Thyroid gland (tissue), 4 donors: Measurements from ENCODE around the gene SEC14L2. TPM values are rescaled to one million over a fixed set of nuclear protein-coding genes. Genes with fewer than 3 reads are reported as not detected.
A peak's percentile ranks its signal among the peaks of the same experiment; 100 is the strongest.

Experiments
- DNase-seq, 2 donors: peaks; one replicate each; pipeline ENCODE4 v3.0.0-alpha.2; 2019
- H3K27ac ChIP-seq, 3 donors: fragments of 200-600 bp; sonication (generic); 1 replicate in 2 of 3; 2 replicates in 1 of 3; pipeline ENCODE4 v1.5.1; 2016 to 2019; ENCODE audit warnings: mild to moderate bottlenecking in 1 of 3, moderate library complexity in 1 of 3
- H3K27me3 ChIP-seq: fragments of 200-600 bp; sonication (generic); one replicate; pipeline ENCODE4 v1.5.1; 2019
- H3K36me3 ChIP-seq, 2 donors: fragments of 200-600 bp; sonication (generic); one replicate each; pipeline ENCODE4 v1.5.1; 2016 to 2019
- H3K4me1 ChIP-seq, 2 donors: fragments of 200-600 bp; sonication (generic); one replicate each; pipeline ENCODE4 v1.5.1; 2017 to 2019
- H3K4me3 ChIP-seq, 3 donors: fragments of 200-600 bp; sonication (generic); replicated peaks in 1 of 3; 1 replicate in 2 of 3; 2 replicates in 1 of 3; pipeline ENCODE4 v1.5.1; 2016; ENCODE audit warnings: mild to moderate bottlenecking in 1 of 3
- H3K9me3 ChIP-seq: fragments of 200-600 bp; sonication (generic); one replicate; pipeline ENCODE4 v1.5.1; 2017
- CTCF ChIP-seq, 6 experiments: fragments of 200-600 bp in 3 of 6; fragments of 450-650 bp in 3 of 6; sonication (generic) in 3 of 6; IDR thresholded peaks; one replicate each; pipeline ENCODE4 v1.5.1; 2016 to 2019; ENCODE audit warnings: antibody characterized with exemption in 6 of 6, mild to moderate bottlenecking in 2 of 6, inconsistent platforms in 1 of 6, moderate library complexity in 1 of 6
- POLR2A ChIP-seq, 2 donors: fragments of 450-650 bp; IDR thresholded peaks; one replicate each; pipeline ENCODE4 v1.6.1; 2017; ENCODE audit warnings: antibody characterized with exemption in 2 of 2, mild to moderate bottlenecking in 2 of 2, moderate library complexity in 1 of 2
- WGBS, 2 donors: methylation state at CpG; one replicate each; pipeline ENCODE4 v1.1.5; 2017; 5-methylcytosine and 5-hydroxymethylcytosine counted together
- intact Hi-C: fragments of 100-400 bp; cut with DNase I; formaldehyde crosslinking; loops from one replicate; pipeline ENCODE4 v1.15.1; 2023
- total RNA-seq, 4 donors: library from RNA; depleted of rRNA; stranded (reverse); fragments of >200 nt; gene quantifications; one replicate each; pipeline ENCODE4 v1.2.3, GENCODE V29; 2016

Gene SEC14L2
- total RNA-seq, 4 donors from 2014 or later = 26.6 to 59.1 (median 30.4) TPM

GRCh38 chr22:30370641-30371230 is 26.1 kb upstream of the SEC14L2 start:
- DNase-seq = no peak
- H3K4me3 ChIP-seq = no peak overlapping the region
- no peaks in the 10 kb centered on the region for H3K9me3 ChIP-seq
- 76 to 82% methylated on average over 18 to 19 of the region's 19 CpGs for WGBS, 2 donors
- no peak for TF ChIP-seq CTCF (IDR thresholded peaks at IDR 0.05)
- TF ChIP-seq POLR2A (IDR thresholded peaks at IDR 0.05) = no peak
- H3K36me3 ChIP-seq = no peaks in the 10 kb centered on the region
- no peaks in the 10 kb centered on the region for H3K27me3 ChIP-seq
- no peak overlapping the region for H3K27ac ChIP-seq
- no peaks in the 10 kb centered on the region for H3K4me1 ChIP-seq
- intact Hi-C loops = no loop called here

GRCh38 chr22:30371321-30371720 is 25.5 kb upstream of the SEC14L2 start:
- no peaks in the 10 kb centered on the region for H3K36me3 ChIP-seq
- no peaks in the 10 kb centered on the region for H3K27me3 ChIP-seq
- no peak overlapping the region for H3K4me3 ChIP-seq
- H3K4me1 ChIP-seq = no peaks in the 10 kb centered on the region
- DNase-seq = no peak
- WGBS, 2 donors = 80 to 86% methylated on average over 2 to 6 of the region's 9 CpGs
- no peaks in the 10 kb centered on the region for H3K9me3 ChIP-seq
- no peak overlapping the region for H3K27ac ChIP-seq
- intact Hi-C loops = no loop called here
- TF ChIP-seq POLR2A (IDR thresholded peaks at IDR 0.05) (no peak), CTCF (IDR thresholded peaks at IDR 0.05) (no peak)

- DNase-seq = no peak
- 84 to 90% methylated on average over 9 to 13 of the region's 13 CpGs for WGBS, 2 donors
- no peak overlapping the region for H3K4me3 ChIP-seq
- H3K36me3 ChIP-seq = no peaks in the 10 kb centered on the region
- H3K27me3 ChIP-seq = no peaks in the 10 kb centered on the region
- no peaks in the 10 kb centered on the region for H3K9me3 ChIP-seq
- intact Hi-C loops = no loop called here
- H3K27ac ChIP-seq = no peak overlapping the region
- no peak for TF ChIP-seq POLR2A (IDR thresholded peaks at IDR 0.05)
- no peak for TF ChIP-seq CTCF (IDR thresholded peaks at IDR 0.05)
- H3K4me1 ChIP-seq = no peaks in the 10 kb centered on the region
These were observed 24.8 kb upstream of the SEC14L2 start for GRCh38 chr22:30371981-30372380.

GRCh38 chr22:30372915-30373314 is 23.9 kb upstream of the SEC14L2 start:
- intact Hi-C loops = no loop called here
- Histone ChIP-seq H3K4me1 (no peaks in the 10 kb centered on the region), H3K27me3 (no peaks in the 10 kb centered on the region), H3K36me3 (no peaks in the 10 kb centered on the region), H3K9me3 (no peaks in the 10 kb centered on the region), H3K27ac (no peak overlapping the region), H3K4me3 (no peak overlapping the region)
- 62 to 66% methylated on average over 7 to 8 of the region's 8 CpGs for WGBS, 2 donors
- no peak for DNase-seq
- TF ChIP-seq POLR2A (IDR thresholded peaks at IDR 0.05) (no peak), CTCF (IDR thresholded peaks at IDR 0.05) (no peak)

- TF ChIP-seq CTCF (IDR thresholded peaks at IDR 0.05) = no peak
- no peak for TF ChIP-seq POLR2A (IDR thresholded peaks at IDR 0.05)
- DNase-seq = peak in 1 of 2 donors; percentile 40
- H3K27me3 ChIP-seq = no peaks in the 10 kb centered on the region
- H3K4me3 ChIP-seq = no peak overlapping the region
- no peaks in the 10 kb centered on the region for H3K36me3 ChIP-seq
- H3K9me3 ChIP-seq = no peaks in the 10 kb centered on the region
- WGBS, 2 donors = 66 to 72% methylated on average over 9 to 23 of the region's 33 CpGs
- H3K27ac ChIP-seq = no peak overlapping the region
- H3K4me1 ChIP-seq = no peaks in the 10 kb centered on the region
- intact Hi-C loops = no loop called here
These were observed 23.2 kb upstream of the SEC14L2 start for GRCh38 chr22:30373331-30374325.
